T-cell (primary cell): Measurements from ENCODE around the gene ST8SIA1. TPM values are rescaled to one million over a fixed set of nuclear protein-coding genes. Genes with fewer than 3 reads are reported as not detected.
A peak's percentile ranks its signal among the peaks of the same experiment; 100 is the strongest.

Source experiments
- ATAC-seq, 4 experiments: fragments of 200-7000 bp in 3 of 4; fragments of 150-1000 bp in 1 of 4; cut with Tn5 transposase; replicated peaks in 1 of 4; 1 replicate in 3 of 4; 2 replicates in 1 of 4; pipeline ENCODE4 v1.10.0; 2021; ENCODE audit warnings: moderate library complexity in 3 of 4, mild to moderate bottlenecking in 2 of 4, moderate number of reproducible peaks in 1 of 4
- CTCF ChIA-PET, 2 donors: fragments of 300-600 bp; sonication (Branson Sonifier 250); formaldehyde crosslinking; loops; one replicate each; lab custom pipeline; 2022; ENCODE audit warnings: antibody characterized with exemption in 2 of 2; lab: Charles Lee
- POLR2A ChIA-PET, 2 donors: fragments of 300-600 bp; sonication (Branson Sonifier 250); formaldehyde crosslinking; loops; one replicate each; lab custom pipeline; 2022; ENCODE audit warnings: antibody characterized with exemption in 2 of 2; lab: Charles Lee
- DNase-seq, 35 experiments: peaks; one replicate each; pipeline versions ENCODE4 v3.0.0 to v3.0.0-alpha.2; 2013 to 2023
- H3K27ac ChIP-seq: one replicate; pipeline ENCODE4 v1.5.1; 2013; ENCODE audit warnings: low read length
- H3K27me3 ChIP-seq, 2 experiments: replicated peaks in 1 of 2; 1 replicate in 1 of 2; 2 replicates in 1 of 2; pipeline versions ENCODE4 v1.6.1 to v1.7.0; 2013; ENCODE audit warnings: low read length in 1 of 2, mixed read lengths in 1 of 2; ENCODE audit not compliant: control insufficient read depth in 2 of 2, insufficient read depth in 2 of 2; ENCODE audit errors: extremely low read depth in 1 of 2
- H3K36me3 ChIP-seq, 2 donors: 1 replicate in 1 of 2; 2 replicates in 1 of 2; pipeline versions ENCODE4 v1.6.1 to v1.7.0; 2013; ENCODE audit warnings: low read length in 1 of 2; ENCODE audit not compliant: control insufficient read depth in 2 of 2, insufficient read depth in 1 of 2; ENCODE audit errors: extremely low read depth in 1 of 2
- H3K4me1 ChIP-seq, 2 experiments: 1 replicate in 1 of 2; 2 replicates in 1 of 2; pipeline versions ENCODE4 v1.6.1 to v1.7.0; 2013; ENCODE audit warnings: low read length in 2 of 2, mixed read lengths in 1 of 2; ENCODE audit not compliant: insufficient read depth in 2 of 2, control insufficient read depth in 1 of 2; ENCODE audit errors: extremely low read depth in 1 of 2
- H3K4me3 ChIP-seq, 2 donors: 1 replicate in 1 of 2; 2 replicates in 1 of 2; pipeline versions ENCODE4 v1.5.1 to v1.7.0; 2013; ENCODE audit warnings: mild to moderate bottlenecking in 2 of 2, low read length in 1 of 2, moderate library complexity in 1 of 2; ENCODE audit not compliant: control insufficient read depth in 1 of 2; ENCODE audit errors: extremely low read depth in 1 of 2
- H3K9me3 ChIP-seq: 2 replicates; pipeline ENCODE4 v1.7.0; 2013
- H3K27ac Mint-ChIP-seq, 2 donors: one replicate each; pipeline ENCODE4 v1.8.0; 2020 to 2021; ENCODE audit warnings: mild to moderate bottlenecking in 2 of 2, mixed read lengths in 2 of 2
- H3K27me3 Mint-ChIP-seq, 2 donors: one replicate each; pipeline ENCODE4 v1.8.0; 2021 to 2022; ENCODE audit warnings: mixed read lengths in 2 of 2
- H3K36me3 Mint-ChIP-seq: one replicate; pipeline ENCODE4 v1.8.0; 2021; ENCODE audit warnings: mixed read lengths
- H3K4me1 Mint-ChIP-seq, 3 donors: one replicate each; pipeline ENCODE4 v1.8.0; 2020 to 2022; ENCODE audit warnings: mixed read lengths in 3 of 3, mild to moderate bottlenecking in 1 of 3
- H3K4me3 Mint-ChIP-seq, 3 donors: one replicate each; pipeline ENCODE4 v1.8.0; 2020 to 2022; ENCODE audit warnings: mild to moderate bottlenecking in 3 of 3, mixed read lengths in 3 of 3, moderate library complexity in 3 of 3
- H3K9me3 Mint-ChIP-seq, 3 donors: one replicate each; pipeline ENCODE4 v1.8.0; 2020 to 2022; ENCODE audit warnings: mixed read lengths in 3 of 3
- WGBS: methylation state at CpG from one replicate; pipeline ENCODE4 v1.1.5; 2013; ENCODE audit warnings: missing lambda C conversion rate; ENCODE audit not compliant: insufficient coverage; 5-methylcytosine and 5-hydroxymethylcytosine counted together
- total RNA-seq, 35 experiments: library from RNA in 6 of 35; stranded (reverse) in 6 of 35; fragments of 120-200 nt in 1 of 35; gene quantifications; one replicate each; pipeline versions ENCODE4 v1.2.1 to v1.2.4 and lab custom pipeline; 2013 to 2026

The ST8SIA1 gene
- total RNA-seq, 5 donors from 2014 or later (not counting 1 experiment from before 2014, with no cell fraction given) = 10.8 to 19.8 (median 15.2) TPM

DNA sequence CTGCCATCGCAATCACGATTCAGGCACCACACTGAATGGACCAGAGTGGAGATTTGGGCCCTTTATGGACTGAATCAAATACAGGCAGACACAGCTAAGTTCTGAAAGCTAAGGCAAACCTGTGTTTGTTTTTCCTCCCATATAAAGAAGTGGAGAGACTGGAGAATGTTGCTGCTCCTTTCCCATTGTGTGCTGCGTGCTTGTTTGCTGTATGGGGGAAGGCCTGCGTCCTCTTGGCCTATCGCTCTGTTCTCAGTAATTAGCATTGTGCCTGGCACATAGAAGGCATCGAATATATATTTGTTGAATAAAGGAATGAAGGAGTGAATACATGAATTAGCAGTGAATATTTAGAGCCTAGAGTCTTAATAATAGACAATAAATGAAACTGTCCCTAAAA is 12.4 kb downstream of the ST8SIA1 start:
- Mint-ChIP-seq H3K36me3 (peaks cover 8% of the 10 kb centered on the region), H3K4me3 (no peak overlapping the region), H3K4me1 (peaks cover 23 to 46% (median 23%) of the 10 kb centered on the region in 3 donors), H3K27me3 (no peaks in the 10 kb centered on the region), H3K27ac (peak overlapping the region in 1 of 2 donors; percentile 55), H3K9me3 (no peaks in the 10 kb centered on the region)
- no CpG with 5 or more reads among the region's 6 CpGs for WGBS
- Histone ChIP-seq H3K27me3 (no peaks in the 10 kb centered on the region), H3K9me3 (no peaks in the 10 kb centered on the region), H3K4me3 (no peak overlapping the region), H3K27ac (no peak overlapping the region), H3K36me3 (no peaks in the 10 kb centered on the region), H3K4me1 (peaks cover 0 to 17% of the 10 kb centered on the region in 2 experiments)
- ATAC-seq = no peak
- no peak for DNase-seq
- ChIA-PET CTCF (interaction anchor here in 1 of 2 donors (0.8 kb wide), 1 partner anchor 9 kb away, joined by 3 read pairs; no protein-coding TSS in a partner anchor), POLR2A (no interaction called here)

DNA sequence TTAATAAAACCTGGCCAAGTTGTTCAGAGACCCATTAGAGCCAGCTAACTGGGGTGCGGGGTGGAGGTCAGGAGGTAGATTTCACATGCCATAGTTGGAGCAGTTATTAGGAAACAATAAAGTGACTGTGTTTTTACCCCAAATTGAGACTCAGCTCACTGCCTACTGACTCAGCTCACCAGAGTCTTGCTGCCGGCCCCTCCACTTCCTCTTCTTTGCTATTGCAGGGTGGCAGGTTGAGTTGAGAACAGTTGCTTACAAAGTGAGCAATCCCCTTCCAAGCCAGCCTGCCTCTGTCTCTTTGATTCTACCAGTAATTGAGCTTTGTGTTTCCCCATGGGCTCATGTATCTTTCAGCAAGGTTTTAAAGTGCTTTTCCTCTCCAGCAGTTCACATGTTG is 12.9 kb downstream of the ST8SIA1 start:
- Histone ChIP-seq H3K9me3 (no peaks in the 10 kb centered on the region), H3K27ac (no peak overlapping the region), H3K4me3 (no peak overlapping the region), H3K27me3 (no peaks in the 10 kb centered on the region), H3K4me1 (peaks cover 0 to 17% of the 10 kb centered on the region in 2 experiments), H3K36me3 (no peaks in the 10 kb centered on the region)
- Mint-ChIP-seq H3K36me3 (peaks cover 8% of the 10 kb centered on the region), H3K27ac (peak overlapping the region; percentile 44 to 55), H3K4me3 (no peak overlapping the region), H3K4me1 (peaks cover 18 to 42% (median 23%) of the 10 kb centered on the region in 3 donors), H3K27me3 (no peaks in the 10 kb centered on the region), H3K9me3 (no peaks in the 10 kb centered on the region)
- DNase-seq = peak in 9 of 35 experiments; percentile 9 to 38 (median 14)
- ChIA-PET POLR2A (interaction anchor here in 1 of 2 donors (0.5 kb wide), 1 partner anchor 87 kb away, joined by 3 read pairs; no protein-coding TSS in a partner anchor), CTCF (interaction anchor here in 1 of 2 donors (0.6 to 0.8 kb wide), 2 partner anchors 9 to 124 kb away, joined by 3 read pairs; no protein-coding TSS in a partner anchor)
- peak; percentile 65 to 76 (median 76) for ATAC-seq
- WGBS = 60% methylated on average over 1 of the region's 2 CpGs

GRCh38 chr12:22321018-22321605 is 13.4 kb downstream of the ST8SIA1 start:
- H3K27ac Mint-ChIP-seq = peak overlapping the region; percentile 44 to 55
- 92% methylated on average over 3 of the region's 11 CpGs for WGBS
- H3K4me1 Mint-ChIP-seq = peaks cover 18 to 38% (median 23%) of the 10 kb centered on the region in 3 donors
- no peaks in the 10 kb centered on the region for H3K9me3 Mint-ChIP-seq
- Histone ChIP-seq H3K9me3 (no peaks in the 10 kb centered on the region), H3K4me1 (peaks cover 0 to 17% of the 10 kb centered on the region in 2 experiments), H3K4me3 (no peak overlapping the region), H3K27me3 (no peaks in the 10 kb centered on the region), H3K27ac (no peak overlapping the region), H3K36me3 (no peaks in the 10 kb centered on the region)
- POLR2A ChIA-PET = interaction anchor here (0.5 to 1.1 kb wide), 2 partner anchors 25 to 87 kb away, joined by 3 read pairs; no protein-coding TSS in a partner anchor
- peaks cover 8% of the 10 kb centered on the region for H3K36me3 Mint-ChIP-seq
- no peak for DNase-seq
- ATAC-seq = no peak
- H3K4me3 Mint-ChIP-seq = no peak overlapping the region
- CTCF ChIA-PET = interaction anchor here in 1 of 2 donors (0.6 to 0.8 kb wide), 2 partner anchors 8 to 125 kb away, joined by 3 read pairs; no protein-coding TSS in a partner anchor
- H3K27me3 Mint-ChIP-seq = no peaks in the 10 kb centered on the region

GRCh38 chr12:22318108-22318737 is 16.3 kb downstream of the ST8SIA1 start:
- Mint-ChIP-seq H3K27me3 (no peaks in the 10 kb centered on the region), H3K4me3 (no peak overlapping the region), H3K36me3 (peaks cover 10% of the 10 kb centered on the region), H3K27ac (no peak overlapping the region), H3K4me1 (peaks cover 26 to 39% (median 31%) of the 10 kb centered on the region in 3 donors), H3K9me3 (no peaks in the 10 kb centered on the region)
- Histone ChIP-seq H3K4me3 (no peak overlapping the region), H3K36me3 (no peaks in the 10 kb centered on the region), H3K9me3 (no peaks in the 10 kb centered on the region), H3K4me1 (peaks cover 0 to 17% of the 10 kb centered on the region in 2 experiments), H3K27ac (no peak overlapping the region), H3K27me3 (no peaks in the 10 kb centered on the region)
- ChIA-PET POLR2A (no interaction called here), CTCF (no interaction called here)
- no CpG with 5 or more reads among the region's 4 CpGs for WGBS
- DNase-seq (no peak), ATAC-seq (no peak)

DNA sequence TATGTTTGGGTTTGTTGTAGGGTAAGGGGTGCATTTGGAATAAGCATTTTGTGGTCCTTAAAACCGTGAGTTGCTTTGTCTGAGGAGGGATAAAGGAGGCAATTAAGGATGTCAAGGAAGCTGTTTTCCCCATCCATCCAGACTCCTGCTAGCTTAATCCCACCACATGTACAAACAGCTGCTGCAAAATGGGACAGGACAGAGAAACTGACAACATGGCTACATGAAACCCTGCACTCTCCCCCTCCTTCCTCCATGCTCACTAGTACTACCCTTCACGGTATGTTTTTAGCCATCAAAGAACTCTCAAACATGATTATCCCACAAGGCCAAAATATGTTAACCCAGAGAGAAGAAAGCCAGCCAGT is 20.6 kb downstream of the ST8SIA1 start:
- Histone ChIP-seq H3K4me1 (no peaks in the 10 kb centered on the region), H3K27me3 (no peaks in the 10 kb centered on the region), H3K9me3 (no peaks in the 10 kb centered on the region), H3K27ac (no peak overlapping the region), H3K36me3 (peaks cover 0 to 3% of the 10 kb centered on the region in 2 donors), H3K4me3 (no peak overlapping the region)
- ChIA-PET POLR2A (no interaction called here), CTCF (interaction anchor here in 1 of 2 donors (0.9 to 1.3 kb wide), 2 partner anchors 9 to 21 kb away, joined by 3 to 4 read pairs; no protein-coding TSS in a partner anchor)
- peaks cover 17% of the 10 kb centered on the region for H3K36me3 Mint-ChIP-seq
- peaks cover 0 to 3% of the 10 kb centered on the region in 2 donors for H3K27me3 Mint-ChIP-seq
- H3K4me3 Mint-ChIP-seq = no peak overlapping the region
- ATAC-seq (no peak), DNase-seq (no peak)
- peaks cover 9 to 23% (median 13%) of the 10 kb centered on the region in 3 donors for H3K4me1 Mint-ChIP-seq
- WGBS = 82% methylated on average over 1 of the region's 2 CpGs
- H3K27ac Mint-ChIP-seq = no peak overlapping the region
- H3K9me3 Mint-ChIP-seq = no peaks in the 10 kb centered on the region

GRCh38 chr12:22313286-22313962 is 21.1 kb downstream of the ST8SIA1 start:
- 100% methylated on average over 2 of the region's 4 CpGs for WGBS
- H3K9me3 ChIP-seq = no peaks in the 10 kb centered on the region
- Mint-ChIP-seq H3K4me3 (no peak overlapping the region), H3K36me3 (peaks cover 21% of the 10 kb centered on the region), H3K9me3 (no peaks in the 10 kb centered on the region), H3K27me3 (peaks cover 0 to 8% of the 10 kb centered on the region in 2 donors), H3K27ac (no peak overlapping the region), H3K4me1 (peaks cover 9 to 23% (median 13%) of the 10 kb centered on the region in 3 donors)
- no peaks in the 10 kb centered on the region for H3K4me1 ChIP-seq
- H3K36me3 ChIP-seq = peaks cover 0 to 3% of the 10 kb centered on the region in 2 donors
- no peak overlapping the region for H3K27ac ChIP-seq
- ATAC-seq (no peak), DNase-seq (no peak)
- H3K27me3 ChIP-seq = no peaks in the 10 kb centered on the region
- H3K4me3 ChIP-seq = no peak overlapping the region
- POLR2A ChIA-PET = no interaction called here
- CTCF ChIA-PET = interaction anchor here in 1 of 2 donors (0.9 kb wide), 1 partner anchor 9 kb away, joined by 3 read pairs; no protein-coding TSS in a partner anchor
